DMS53 treated with DMSO at 0.1 percent for 48 hours (cell line): ENCODE measurements around the gene ZFP36L2.
A peak's percentile ranks its signal among the peaks of the same experiment; 100 is the strongest.

Experiments used
- DNase-seq: peaks from one replicate; lab custom pipeline; 2025; ENCODE audit not compliant: unreplicated experiment; lab: John Stamatoyannopoulos, UW

ZFP36L2 gene

DNA sequence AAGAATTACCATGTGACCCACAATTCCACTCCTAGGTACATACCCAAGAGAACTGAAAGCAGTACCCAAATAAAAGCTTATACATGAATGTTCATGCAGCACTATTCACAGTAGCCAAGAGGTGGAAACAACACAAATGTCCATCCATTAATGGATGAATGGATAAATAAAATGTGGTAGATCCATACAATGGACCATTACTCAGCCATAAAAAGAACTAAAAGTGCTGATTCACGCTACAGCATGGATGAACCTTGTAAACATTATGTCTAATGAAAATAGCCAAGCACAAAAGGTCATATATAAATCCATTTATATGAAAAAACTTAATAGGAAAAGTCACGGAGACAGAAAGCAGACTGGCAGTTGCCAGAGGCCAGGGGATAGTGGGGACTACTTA is 23.6 kb upstream of the ZFP36L2 start:
- DNase-seq = no peak

DNA sequence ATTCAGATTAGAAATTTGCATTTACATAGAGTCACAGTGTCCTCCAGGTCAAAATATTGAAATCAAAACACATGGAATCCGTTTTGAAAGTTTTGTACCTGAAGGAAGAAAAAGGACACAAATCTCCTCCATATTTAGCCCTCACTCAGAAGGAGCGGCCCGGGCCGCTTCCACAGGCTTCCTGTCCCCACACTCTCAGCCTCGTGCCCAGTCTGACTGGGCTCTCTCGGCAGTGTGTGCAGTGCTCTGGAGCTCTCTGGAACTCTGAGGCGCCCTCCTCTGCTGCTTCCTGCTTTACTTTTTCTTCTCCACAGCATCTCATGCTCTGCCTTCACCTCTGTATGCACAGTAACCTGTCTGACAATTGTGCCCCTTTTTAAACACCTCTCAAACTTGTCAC is 22.2 kb upstream of the ZFP36L2 start:
- no peak for DNase-seq

DNA sequence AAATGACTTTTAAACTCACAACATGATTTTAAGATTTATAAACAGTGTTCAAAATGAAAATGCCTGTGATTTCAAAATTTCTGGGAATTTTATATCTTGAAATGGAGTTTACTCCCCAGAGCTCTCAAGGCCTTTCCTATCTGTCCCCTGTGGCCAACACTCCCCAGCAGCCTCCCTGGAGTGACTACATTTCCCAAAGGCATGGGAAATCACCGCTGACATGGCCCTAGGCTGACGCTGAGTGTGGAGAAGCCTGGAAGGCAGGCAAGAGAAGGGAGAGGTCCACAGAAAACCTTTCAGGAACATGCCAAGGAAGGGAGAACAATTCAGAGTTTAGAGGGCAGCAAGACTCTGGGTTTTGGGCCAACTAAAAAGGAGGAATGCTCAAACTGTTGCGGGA is 20.2 kb upstream of the ZFP36L2 start:
- no peak for DNase-seq

DNA sequence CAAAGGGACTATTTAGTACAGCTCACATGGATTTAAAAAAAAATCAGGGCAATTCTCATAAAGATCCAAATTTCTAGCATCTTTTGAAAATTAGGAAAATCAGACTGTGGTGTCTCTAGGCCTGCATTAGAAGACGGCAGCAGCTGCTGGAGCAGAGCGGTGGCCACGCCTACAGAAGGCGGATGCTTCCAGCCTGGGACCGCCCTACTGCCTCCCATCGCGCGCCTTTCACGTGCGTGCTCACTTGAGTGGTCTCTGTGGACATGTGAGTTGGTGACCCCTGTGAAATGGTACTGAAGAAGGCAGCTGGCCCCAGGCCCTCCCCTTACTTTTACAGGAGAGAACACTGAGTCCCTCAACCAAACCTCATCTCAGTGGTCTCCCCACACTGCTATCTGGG is 15.2 kb upstream of the ZFP36L2 start:
- DNase-seq = no peak

DNA sequence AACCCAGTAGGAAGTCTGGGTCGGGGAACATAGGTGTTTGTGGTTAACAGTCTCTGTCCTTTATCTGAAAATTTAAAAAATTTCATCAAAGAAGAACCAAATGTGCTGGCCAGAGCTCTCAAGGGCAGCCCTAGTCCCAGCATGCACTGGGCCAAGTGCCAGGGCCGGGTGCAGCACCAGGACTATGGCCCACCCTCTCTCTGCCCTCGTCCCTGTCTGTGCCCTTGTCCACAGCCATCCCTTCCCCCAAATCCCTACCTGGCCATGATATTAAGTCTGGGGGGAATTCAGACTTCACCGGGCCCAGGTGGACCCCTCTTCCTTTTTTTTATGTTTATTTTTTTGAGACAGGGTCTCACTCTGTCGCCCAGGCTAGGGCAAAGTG is 14.4 kb upstream of the ZFP36L2 start:
- DNase-seq = no peak

DNA sequence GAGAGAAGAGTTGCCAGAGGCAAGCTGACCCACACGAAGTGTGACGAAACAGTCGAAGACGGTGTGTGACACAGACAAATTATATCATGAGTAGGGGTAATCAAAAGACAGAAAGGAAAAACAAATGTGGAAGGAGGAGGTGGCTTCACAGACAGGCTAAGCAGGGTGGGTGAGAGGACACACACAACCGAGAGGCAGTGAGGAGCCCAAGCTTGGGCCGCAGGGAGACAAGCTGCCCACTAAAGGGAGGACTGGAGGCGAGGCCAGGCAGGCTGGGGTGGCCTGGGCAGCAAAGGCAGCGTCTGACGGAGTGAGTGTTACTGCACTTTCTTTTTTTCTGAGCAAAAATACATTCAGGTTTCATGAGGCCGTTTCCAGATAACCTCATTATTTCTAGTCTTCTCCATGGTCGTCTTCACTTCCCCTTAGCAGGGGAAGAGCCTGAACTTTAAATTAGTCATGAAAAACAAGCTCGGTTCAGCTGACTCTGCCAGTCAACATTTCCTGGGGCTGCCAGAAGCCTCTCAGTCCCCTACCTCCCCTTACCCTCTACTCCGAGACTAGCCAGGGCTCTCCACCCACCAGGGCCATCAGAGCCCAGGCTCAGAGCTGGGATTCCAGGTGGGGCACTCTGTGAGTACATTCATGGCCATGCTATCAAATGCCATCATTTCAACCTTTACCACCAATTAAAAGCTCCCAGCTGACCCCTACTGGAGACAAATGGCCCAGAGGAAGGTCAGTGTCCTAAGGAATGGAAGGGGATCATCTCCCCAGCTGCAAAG is 13.8 kb upstream of the ZFP36L2 start:
- no peak for DNase-seq

DNA sequence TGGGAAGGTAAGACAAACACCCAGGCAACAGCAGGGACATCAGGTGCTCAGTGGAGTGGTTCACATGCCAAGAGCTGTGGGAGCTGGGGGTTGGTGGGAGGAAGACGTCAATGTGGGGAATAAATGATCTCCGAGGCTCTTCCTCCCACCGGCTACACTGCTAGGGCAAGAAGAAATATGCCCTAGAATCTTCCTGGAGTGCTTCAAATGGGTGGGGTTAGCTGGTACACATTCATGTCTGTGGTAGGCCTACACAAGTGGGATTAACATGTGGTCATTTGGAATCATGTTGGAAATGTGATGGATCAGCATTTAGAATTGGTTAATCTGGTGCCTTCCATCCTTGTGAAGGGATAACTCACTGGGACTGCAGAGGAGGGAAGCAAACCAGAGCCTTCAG is 12.4 kb upstream of the ZFP36L2 start:
- DNase-seq = no peak

DNA sequence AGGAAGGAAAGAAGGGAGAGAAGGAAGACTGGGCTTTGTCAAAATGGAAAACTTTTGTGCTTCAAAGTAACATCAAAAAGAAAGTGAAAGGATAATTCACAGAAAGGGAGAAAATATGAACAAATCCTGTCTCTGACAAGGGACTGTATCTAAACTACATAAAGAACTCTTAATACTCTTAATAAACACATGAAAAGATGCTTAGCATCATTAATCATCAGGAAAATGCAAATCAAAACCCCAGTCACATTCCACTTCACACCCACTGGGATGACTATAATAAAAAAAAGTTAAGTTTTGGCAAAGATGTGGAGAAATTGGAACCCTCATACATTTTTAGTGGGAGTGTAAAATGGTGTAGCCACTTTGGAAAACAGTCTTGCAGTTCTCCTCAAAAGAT is 11.8 kb upstream of the ZFP36L2 start:
- no peak for DNase-seq

DNA sequence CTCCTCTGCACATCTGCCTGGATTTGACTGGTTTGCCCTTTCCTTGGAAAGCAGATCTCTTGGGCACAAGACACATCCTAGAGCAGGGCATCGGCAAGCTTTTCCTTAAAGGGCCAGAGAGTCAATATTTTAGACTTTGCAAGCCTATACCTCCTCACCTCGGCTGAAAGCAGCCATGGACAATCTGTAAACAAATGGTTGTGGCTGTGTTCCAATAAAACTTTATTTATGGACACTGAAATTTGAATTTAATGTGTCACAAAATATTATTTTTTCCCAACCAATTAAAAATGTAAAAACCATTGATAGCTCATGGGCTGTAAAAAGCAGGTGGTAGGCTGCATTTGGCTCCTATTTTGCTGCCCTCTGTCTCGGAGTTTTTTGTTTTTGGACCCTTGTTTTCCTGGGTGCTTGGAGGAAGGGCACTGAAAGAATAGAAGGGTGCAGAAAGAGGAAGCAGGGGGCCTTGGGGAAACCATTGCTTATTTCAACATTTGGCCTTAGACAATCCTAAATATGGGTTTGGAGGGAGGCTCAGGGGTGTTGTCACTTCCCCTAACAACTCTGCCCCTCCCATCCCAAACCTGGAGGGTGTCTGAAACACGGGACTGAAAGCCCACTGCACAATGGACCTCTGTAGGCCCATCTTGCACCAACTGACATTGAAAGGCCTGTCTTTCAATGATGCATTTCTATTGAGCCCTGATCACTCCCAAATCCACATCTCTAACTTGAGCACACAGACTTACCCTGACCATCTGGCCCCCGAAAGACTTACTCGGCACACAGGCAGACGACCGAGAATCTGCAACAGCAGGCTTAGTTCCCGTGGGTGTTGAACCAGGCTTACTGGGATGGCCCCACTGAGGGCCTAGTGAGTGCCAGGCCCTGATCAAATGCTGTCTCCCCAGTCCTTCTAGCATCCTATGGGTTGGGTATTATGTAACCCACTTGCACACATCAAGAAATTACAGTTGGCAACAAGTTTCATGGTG is 7.1 kb upstream of the ZFP36L2 start:
- DNase-seq = no peak

DNA sequence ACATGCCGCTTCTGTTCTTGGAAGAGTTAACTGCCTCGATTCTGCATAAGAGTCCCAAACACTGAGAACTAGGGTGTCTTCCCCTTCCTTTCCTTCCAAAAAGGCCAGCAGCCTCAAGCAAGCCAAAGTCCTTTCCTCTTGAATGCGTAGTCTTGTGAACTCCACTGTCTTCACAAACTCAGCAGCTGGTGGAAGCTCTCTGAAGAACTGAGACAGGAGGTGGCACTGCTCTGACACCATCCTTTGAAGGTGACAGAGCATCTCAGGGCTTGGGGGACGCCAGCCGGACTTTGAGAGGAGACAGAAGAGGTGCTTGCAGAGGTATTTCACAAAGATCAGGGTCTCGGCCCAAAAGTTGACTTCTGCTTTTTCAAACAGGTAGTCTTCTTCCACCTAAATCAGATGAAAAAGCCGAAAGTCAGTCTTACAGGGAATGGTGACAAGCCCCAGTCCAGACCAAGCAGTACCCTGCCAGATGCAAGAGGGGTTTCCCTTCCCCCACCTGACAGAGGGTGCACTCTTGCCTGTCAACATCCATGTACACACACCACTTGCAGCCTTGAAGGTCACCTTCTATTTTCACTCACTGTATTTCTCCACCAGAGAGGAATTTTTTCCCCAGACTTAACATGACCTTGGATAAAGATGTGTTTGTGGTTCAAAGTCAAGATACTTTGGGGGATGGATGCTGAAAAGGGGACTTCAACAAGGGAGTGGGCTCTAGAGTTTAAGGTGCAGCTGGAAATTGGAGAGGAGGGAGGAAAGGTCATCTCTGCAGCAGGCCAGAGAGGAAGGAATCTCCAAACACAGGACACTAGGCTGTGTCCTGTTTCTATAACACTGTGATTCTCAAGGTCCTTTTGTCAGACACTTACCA is 4.8 kb upstream of the ZFP36L2 start:
- DNase-seq = no peak

DNA sequence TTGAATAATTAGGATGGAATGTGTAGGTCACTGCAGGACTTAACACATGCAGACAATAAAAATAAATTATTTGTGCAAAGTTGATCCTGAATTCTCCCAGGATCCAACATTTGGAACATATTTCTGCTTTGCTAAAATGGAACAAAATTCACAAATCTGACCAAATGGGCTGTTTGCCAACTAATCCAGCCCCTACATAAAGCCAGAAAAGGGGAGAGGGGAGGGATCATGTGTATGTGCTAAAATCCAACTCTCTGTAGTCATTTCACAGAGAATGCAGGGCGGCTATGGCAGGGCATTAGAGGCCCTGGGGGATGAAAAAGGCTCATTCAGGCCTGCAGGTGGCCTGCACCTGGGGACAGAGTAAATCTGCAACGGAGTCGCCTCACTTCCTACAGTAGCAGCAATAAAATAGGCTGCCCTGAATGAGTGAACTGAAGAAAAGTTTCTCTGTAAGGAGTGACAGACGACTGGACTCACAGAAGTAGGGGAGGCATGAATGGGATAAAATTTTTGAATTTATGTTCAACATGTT is 4.0 kb upstream of the ZFP36L2 start:
- DNase-seq = no peak

DNA sequence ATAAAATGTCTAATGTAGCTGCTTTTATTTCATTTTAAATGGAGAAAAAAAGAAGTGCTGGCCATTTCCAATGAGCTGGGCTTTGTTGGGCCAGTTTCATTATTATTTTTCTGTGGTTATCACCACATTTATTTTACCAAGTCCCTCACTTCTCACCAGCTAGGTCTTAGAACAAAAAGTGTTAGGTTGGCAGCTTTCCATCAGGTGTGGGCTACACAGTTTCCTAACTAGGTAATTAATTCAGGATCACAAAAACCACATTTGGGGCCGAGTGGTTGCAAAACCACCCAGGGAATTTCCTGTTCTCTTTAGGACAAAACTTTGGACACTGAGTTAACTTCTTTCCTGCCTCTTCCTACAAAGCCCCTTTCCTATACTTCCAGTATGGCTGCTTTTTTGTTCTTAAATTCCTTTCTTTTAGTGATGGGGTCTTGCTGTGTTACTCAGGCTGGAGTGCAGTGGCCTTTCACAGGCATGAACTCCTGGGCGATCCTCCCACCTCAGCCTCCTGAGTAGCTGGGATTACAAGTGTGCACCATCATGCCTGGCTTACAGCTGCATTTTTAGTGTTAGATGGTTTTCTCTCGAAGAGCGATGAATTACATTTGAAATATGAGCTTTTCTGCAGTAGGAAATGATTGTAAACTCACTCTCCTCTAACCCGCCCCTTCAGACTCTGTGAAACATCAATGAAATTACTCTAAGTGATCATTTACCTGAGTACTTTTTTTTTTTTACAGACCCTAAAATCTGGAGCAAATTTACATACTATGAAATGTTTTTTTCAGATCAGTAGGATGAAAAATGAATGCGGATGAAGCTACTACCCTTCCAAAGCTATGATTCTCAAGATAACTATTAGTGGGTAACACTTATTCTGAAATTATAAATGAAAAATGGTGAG is 2.6 kb upstream of the ZFP36L2 start:
- no peak for DNase-seq

DNA sequence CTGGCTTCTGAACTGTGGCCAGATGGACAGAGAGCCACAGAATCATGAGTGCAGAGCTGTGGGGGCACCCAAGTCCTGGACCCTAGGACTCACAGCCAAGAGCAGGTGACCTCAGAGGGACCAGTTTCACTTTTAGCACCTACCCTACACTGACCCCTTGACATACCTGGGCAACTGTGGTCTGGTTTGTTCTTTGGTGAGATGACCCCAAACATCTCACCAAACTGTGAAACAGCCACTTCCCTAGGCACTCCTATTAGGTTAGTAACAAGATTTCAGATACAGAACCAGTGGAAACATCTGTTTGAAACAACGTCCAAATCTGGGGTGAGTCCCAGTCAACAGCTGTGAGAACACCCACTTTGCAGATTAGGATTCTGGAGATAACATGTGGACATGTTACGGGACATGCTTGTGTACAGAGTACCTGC is 1.9 kb upstream of the ZFP36L2 start:
- DNase-seq = no peak

DNA sequence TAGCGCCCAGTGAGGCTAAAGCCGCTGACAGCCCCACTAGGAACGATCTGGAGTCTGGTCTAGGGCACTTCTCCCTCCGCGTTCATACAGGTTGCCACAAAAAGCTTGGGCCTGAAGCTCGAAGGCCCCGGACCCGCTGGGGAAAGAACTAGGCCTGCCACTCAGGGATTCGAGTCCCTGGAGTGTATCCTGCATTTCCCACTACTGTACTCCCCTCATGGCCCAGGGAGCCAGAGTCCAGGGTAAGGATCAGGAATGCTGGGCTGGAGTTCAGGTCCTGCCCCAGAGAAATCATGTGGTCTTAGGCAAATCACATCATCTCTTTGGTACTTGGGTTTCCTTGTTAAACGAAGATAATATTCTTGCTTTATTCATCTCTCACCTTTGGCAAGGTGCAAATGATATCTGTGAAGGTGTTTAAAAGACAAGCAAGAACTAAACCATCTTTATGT is 1.4 kb upstream of the ZFP36L2 start:
- no peak for DNase-seq

DNA sequence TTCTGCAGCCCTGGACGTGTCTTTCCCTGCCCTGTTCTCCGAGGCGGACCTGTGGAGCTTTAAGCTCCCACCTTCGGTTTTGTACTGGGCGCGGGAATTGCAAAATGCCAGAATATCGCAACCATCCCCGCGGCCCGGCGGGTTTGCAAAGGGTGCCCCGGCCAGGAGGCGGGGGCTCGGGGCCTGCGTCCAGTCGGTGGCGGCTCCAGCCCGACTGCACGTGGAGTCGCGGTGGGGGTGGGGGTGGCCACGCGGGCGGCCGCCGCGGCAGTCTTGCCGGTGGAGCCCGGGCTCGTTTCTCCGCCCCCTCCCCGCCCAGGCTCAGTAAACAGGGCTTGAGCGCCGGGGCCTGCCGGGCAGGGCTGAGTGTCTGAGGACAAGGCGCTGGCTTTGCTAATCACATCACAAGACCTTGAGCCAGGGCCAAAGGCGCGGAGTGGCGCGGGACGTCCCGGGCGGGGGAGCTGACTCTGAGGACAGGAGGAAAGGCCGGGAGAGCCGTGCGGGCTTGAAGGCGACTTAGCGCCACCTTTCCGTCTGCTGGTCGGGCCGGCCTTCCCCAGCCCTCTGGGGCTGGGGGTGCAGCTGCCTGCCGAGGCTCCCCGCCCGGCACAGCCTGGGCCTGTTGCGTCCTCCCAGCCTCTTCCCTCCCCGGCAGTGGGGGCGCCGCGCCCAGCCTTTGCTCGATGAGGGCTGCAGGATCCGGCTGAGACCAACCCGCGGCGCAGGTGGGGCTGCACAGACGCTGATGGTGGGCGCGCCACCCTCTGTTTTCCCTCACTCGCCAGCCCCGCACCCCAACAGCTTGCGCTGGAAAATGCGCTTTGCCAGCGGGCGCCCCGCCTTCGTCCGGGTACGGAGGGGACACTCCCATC is 786 bp upstream of the ZFP36L2 start:
- DNase-seq = peak; percentile 55

DNA sequence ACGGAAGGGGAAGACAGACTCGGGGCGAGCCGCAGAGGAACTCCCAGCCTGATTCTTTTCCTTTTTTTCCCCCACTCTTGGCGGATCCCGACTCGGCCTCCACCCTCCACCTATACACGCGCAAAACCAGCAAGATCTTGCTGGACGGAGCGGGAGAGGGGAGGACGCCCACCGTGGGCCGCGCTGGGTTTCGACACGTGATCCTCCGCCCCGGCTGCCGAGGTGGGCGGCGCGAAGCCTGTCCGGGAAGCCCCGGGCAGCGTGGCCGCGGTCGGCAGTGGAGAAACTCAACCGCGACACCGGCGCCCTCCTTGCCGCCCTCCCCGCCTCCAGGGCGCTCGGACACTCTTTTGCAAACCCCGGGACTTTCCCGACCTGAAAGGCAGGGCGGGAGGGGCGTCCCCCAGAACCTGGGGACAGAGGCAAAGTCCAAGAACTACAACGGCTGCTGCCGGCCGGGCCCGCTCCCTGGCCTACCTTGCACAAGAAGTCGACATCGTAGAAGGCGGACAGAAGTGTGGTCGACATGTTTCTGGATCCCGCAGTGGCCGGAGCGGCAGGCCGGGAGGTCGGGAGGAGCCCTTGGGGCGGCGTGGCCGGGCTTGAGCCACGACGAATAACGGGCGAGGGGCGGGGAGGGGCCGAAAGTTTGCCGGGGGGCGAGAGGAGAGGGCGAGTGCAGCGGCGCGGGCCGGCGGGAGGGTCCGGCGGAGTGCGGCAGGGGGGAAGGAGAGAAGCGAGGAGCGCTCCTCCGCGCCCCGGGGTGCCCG is 433 bp downstream of the ZFP36L2 start:
- DNase-seq = peak; percentile 9

DNA sequence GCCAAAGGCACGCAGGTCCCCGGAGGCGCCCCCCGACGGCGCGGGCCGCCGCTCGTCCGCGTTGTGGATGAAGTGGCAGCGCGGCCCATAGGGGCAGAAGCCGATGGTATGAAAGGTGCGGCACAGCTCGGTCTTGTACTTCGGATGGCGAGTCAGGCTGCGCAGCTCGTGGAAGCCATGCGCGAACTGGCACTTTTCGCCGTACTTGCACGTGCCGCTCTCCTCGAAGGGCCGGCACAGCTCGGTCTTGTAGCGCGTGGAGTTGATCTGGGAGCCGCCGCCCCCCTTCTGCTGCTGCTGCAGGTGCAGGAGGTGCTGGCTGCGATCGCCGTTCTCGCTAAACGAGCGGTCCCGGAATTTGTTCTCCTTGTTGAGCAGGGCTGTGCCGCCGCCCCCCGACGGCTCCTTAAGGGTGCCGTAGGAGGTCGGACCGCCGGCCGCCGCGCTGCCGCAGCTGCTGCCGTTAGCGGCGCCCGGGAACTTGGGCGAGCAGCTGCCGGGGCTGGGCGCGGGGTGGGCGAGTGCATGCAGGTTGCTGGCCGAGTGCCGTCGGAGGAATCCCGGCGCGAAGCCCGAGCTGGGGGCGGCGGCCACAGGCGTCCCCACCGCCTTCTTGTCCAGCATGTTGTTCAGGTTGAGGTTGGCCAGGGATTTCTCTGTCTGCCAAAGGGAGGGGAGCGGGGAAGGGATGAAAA is 1.2 kb downstream of the ZFP36L2 start:
- DNase-seq = no peak
